Measurements from ENCODE around the gene DEFB131B. TPM values are rescaled to one million over a fixed set of nuclear protein-coding genes. Genes with fewer than 3 reads are reported as not detected.

DEFB131B gene, protein sequence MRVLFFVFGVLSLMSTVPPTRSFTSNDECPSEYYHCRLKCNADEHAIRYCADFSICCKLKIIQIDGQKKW
- not detected in 2 replicates for total RNA-seq

DNA sequence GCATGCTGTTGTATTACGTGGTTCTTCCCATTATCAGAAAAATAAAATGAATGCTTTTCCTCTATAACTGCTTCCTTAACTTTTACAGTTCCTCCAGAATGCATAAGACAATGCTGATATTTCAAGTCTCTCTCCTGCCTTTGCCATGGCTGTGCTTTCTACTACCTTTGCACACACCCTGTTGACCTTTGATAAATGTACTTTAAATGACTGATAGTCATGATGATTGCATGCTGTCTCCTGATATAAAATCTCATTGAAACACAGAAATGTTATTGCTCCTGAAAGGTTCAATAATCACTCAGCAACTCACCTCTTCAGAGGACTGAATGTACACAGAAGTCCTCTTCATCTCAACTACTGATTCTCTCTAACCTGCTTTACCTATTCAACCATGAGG is at the start of gene DEFB131B:
Gene DEFB131B (plus strand): TSS at position 395 of the 400 bp plus-strand sequence. CDS start 0 bp downstream, at position 395.

DNA sequence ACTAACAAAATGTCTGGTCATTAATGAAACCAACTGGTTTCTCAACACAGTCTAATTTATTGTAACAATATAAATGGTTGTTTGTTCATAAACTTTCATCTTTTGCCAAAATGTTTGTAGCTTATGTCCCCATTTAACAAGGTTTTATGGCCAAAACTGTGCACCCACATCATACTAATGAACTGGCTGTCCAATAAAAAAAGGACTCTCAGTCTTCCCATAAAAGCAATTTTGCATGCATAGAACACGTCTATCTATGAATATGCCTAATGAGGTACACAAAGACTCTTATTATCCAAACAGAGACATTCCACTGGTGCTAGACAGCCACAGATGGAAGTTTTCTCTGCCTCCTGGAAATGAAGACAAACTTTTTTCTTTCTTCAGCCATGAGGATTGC is 45.4 kb upstream of the DEFB131B start, which contains the start of gene DEFB108B:
Gene DEFB108B (plus strand): TSS at position 390 of the 400 bp plus-strand sequence. CDS start 0 bp downstream, at position 390.

GRCh38 chr11:71927820-71928736 is 49.8 kb downstream of the DEFB131B start, which contains the start of gene XNDC1N:
TSS of gene XNDC1N (minus strand) at chr11:71928594. CDS start at chr11:71923353, 5,241 bp downstream.

GRCh38 chr11:71928737-71929443 is 50.6 kb downstream of the DEFB131B start, which contains the start of gene RNF121:
TSS of gene RNF121 (plus strand) at chr11:71929046. CDS start at chr11:71929062, 16 bp downstream.

Other genes with a start within 250 kb of the DEFB131B start
- not detected in 2 replicates for gene DEFB108B, start 45.3 kb upstream of the DEFB131B start, total RNA-seq
- gene XNDC1N, start 50.1 kb downstream of the DEFB131B start, total RNA-seq: 6.9 and 7.6 TPM in 2 replicates
- 33.4 and 44.8 TPM in 2 replicates for gene RNF121, start 50.6 kb downstream of the DEFB131B start, total RNA-seq
- gene IL18BP, start 120.5 kb downstream of the DEFB131B start, total RNA-seq: 1.3 and 2.0 TPM in 2 replicates
- 154 and 194 TPM in 2 replicates for gene NUMA1, start 202.1 kb downstream of the DEFB131B start, total RNA-seq
- gene LRRC51, start 202.4 kb downstream of the DEFB131B start, total RNA-seq: 3.9 and 13.5 TPM in 2 replicates
- gene LAMTOR1, start 224.8 kb downstream of the DEFB131B start, total RNA-seq: 86.1 and 89.2 TPM in 2 replicates
- gene TOMT, start 227.5 kb downstream of the DEFB131B start, total RNA-seq: not detected in 2 replicates
- gene ANAPC15, start 234.2 kb downstream of the DEFB131B start, total RNA-seq: 25.9 and 41.6 TPM in 2 replicates